C1 segment of cervical spinal cord (tissue), 14 donors: ENCODE results near the gene GLUD2.
"Not testable (repeated sequence)": the region's sequence is repeated elsewhere in the genome, so short reads cannot be mapped to it uniquely, and the experiment has no call there.

Experiments used
- DNase-seq, 14 donors: peaks; one replicate each; lab custom pipeline; 2025; lab: John Stamatoyannopoulos, UW

The GLUD2 gene

GRCh38 chrX:121047441-121048419 lies at the start of gene GLUD2:
Gene GLUD2, plus strand, starts transcription at chrX:121047610. Its CDS starts 75 bp downstream, at chrX:121047685.
- peak in 9 of 14 donors; percentile 0 to 28 (median 3) for DNase-seq

GRCh38 chrX:120999413-120999812 lies 48.0 kb upstream of the GLUD2 start:
- DNase-seq = no peak

DNA sequence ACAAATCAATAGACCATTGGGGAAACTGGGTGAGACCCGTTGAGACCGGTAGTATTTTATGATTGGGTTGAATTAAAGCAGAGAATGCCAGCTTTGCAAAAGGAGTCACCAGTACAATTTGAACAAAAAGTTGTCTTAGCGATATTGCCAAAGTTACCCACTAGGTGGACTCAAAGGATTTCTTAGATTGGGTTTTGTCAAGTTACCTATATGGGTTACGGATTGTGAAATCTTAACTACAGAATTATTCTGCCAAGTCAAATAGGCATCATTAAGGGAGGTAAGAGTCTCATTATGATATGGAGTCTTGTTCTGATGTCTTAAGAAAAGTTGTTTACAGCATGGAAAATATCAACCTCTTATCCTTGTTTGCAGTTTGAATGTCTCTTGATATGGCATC lies 46.8 kb upstream of the GLUD2 start:
- no peak for DNase-seq

- DNase-seq = no peak
Measured at GRCh38 chrX:121008920-121009319, 38.5 kb upstream of the GLUD2 start.

DNA sequence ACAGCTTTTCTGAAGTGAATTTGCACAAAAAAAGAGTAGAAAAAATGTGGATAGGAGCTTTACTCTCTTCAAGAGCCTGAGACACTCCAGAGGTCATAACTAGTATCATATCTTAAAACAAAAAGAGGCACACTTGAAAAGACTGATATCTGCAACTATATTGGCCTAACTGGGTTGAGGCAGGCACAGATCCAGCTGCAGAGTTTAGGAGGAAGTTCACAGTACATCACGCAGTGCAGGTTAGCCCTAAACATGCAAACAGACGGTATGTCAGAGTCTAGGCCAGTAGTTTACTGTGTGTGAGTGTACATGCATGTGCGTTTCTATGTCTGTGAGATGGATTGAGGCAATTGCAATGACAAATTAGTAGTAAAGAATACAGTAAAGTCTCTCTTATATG lies 37.6 kb upstream of the GLUD2 start:
- DNase-seq = no peak

GRCh38 chrX:121010218-121010617 lies 37.2 kb upstream of the GLUD2 start:
- peak in 1 of 14 donors; percentile 1 for DNase-seq

DNA sequence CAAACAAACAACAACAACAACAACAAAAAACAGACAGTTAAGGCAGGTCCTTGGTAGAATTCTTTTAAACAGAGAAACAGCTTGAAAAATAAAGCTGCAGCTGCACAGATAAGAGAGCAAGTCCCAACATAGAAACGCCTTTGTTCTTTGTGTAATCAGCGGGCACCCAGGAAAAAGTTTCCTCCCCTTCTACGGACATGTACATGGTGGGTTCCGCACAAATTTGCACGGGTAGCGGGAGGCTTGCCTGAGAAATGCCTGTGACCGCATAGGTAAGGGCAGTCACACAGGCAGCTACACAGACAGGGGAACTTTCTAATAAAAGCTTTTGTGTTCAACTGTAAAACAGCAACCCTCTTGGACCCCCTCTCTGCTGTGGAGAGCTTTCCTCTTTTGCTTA lies 36.2 kb upstream of the GLUD2 start:
- DNase-seq = no peak

GRCh38 chrX:121013897-121014455 lies 33.4 kb upstream of the GLUD2 start:
- DNase-seq = no peak

- no peak for DNase-seq
Measured at GRCh38 chrX:121014826-121015225, 32.6 kb upstream of the GLUD2 start.

DNA sequence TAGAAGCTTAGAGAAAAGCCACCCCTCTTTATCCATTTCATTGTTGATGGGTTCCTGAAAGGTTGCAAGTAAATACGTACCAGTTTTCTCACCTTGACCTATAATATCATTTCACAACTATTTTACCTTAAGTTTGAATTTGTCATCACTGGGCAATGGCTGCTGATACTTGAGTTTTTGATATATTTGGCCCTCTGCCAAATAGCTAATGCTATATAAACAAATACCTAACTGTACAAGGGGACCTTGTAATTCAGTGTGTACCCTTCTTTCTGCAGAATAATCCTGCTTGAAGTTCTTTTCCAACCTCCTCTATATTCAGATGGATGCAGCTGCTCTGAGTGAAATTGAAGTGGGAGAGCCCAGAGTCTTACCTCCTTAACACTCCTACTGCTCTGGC lies 19.0 kb upstream of the GLUD2 start:
- DNase-seq = no peak

DNA sequence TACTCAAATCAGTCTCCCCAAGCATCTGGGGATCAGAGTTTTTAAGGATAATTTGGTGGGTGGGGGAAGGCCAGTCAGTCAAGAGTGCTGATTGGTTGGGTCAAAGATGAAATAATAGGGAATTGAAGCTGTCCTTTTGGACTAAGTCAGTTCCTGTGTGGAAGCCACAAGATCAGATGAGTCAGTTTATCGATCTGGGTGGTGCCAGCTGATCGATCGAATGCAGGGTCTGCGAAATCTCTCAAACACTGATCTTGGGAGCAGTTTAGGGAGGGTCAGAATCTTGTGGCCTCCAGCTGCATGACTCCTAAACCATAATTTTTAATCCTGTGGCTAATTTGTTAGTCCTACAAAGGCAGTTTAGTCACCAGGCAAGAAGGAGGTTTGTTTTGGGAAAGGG lies 17.3 kb upstream of the GLUD2 start:
- DNase-seq = no peak

DNA sequence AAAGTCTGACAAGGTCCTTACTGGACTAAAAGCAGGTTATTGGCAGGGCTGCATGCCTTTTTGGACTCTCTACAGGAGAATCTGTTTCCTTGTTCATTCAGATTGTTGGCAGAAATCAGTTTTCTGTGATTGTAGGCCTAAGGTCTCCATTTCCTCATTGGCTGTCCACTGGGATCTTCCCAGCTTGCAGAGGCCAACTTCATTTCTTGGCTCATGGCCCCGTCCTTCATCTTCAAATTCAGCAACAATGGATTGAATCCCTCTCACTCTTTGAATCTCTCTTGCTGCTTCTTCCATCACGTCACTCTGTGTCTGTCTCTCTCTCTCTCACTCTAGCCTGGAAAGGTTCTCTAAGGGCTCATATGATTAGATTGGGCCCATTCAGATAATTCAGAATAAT lies 14.9 kb upstream of the GLUD2 start:
- no peak for DNase-seq

GRCh38 chrX:121036137-121036536 lies 11.3 kb upstream of the GLUD2 start:
- DNase-seq = no peak

DNA sequence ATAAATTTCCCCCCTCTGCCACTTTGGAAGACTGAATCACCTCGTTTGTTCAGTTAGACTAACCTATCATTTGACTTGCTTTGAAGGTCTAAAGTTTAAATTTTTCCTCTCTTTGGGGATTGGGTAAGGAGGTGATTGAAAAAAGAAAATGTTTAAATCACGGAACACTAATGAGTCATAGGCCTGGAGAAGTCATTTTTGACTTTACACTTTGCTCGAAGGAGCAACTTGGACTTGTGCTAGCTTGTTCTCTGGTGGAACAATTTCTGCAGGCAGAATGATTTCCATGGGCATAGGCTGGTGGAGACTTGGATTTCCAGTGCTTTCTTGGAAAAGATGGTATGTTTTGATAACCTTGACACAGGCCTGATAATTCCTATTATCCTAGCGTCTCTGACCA lies 10.5 kb upstream of the GLUD2 start:
- DNase-seq = no peak

GRCh38 chrX:121050781-121051180 lies 3.4 kb downstream of the GLUD2 start:
- DNase-seq = no peak

DNA sequence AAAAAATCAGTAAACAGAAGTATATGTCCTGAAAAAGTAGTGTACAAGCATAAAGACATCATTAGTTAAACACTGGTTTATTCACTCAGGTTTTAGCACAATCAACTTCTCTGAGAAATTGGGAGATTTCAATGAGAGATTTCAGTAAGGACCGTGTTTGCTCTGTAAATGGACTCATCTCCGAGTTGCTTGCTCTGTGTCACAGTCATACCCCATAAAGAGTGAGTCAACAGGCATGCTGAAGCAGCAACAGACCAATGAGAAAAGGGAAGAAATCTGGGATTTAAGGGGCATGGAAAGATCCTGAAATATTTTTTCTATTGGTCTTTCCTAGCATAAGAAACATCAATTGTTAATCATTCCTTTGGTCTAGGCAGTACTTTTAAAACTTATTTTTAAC lies 4.7 kb downstream of the GLUD2 start:
- DNase-seq = no peak

DNA sequence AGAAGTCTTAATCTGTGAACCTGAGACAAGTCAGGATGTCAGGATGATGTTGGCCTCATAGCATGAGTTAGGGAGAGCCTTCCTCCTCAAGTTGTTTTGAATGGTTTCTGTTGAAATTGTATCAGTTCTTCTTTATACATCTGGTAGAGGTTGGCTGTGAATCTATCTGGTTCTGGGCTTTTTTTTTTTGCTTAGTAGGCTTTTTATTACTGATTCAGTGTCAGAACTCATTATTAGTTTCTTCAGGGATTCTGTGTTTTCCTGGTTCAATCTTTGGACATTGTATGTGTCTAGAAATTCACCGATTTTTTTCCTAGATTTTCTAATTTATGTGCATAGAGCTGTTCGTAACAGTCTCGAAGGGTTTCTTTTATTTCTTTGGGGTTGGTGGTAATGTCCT lies 14.9 kb downstream of the GLUD2 start:
- DNase-seq = no peak

- no peak for DNase-seq
Measured at GRCh38 chrX:121064579-121064978, 17.2 kb downstream of the GLUD2 start.

- not testable (repeated sequence) for DNase-seq
Measured at GRCh38 chrX:121084247-121084646, 36.8 kb downstream of the GLUD2 start.

- DNase-seq = no peak
Measured at GRCh38 chrX:121084903-121085611, 37.6 kb downstream of the GLUD2 start.

DNA sequence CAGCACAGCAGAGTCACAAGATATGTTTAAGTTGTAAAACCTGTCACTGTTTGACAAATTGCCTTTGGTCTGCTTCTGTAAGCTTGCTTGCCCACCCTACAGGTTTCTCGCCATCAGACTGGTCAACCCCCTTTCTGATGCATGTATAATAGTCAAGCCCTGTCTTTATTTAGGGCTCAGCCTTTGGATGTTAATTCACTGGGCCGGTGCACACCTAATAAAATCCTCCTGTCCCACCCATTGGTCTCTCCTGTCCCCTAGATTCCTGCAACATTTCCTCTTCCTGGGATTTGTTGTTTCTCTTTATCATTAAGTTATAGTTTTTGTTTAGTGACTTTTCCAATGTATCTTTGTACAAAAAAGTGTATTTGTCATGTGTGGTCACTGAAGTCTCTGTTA lies 38.2 kb downstream of the GLUD2 start:
- DNase-seq = no peak

GRCh38 chrX:121093011-121093410 lies 45.6 kb downstream of the GLUD2 start:
- no peak for DNase-seq
